Pericardium fibroblast (primary cell): ENCODE measurements around the gene TAF9B. TPM values are rescaled to one million over a fixed set of nuclear protein-coding genes. Genes with fewer than 3 reads are reported as not detected.

Source experiments
- total RNA-seq: library from RNA; depleted of rRNA; stranded (reverse); fragments of >200 nt; gene quantifications from 2 replicates; pipeline ENCODE4 v1.2.3, GENCODE V29; 2015

Gene TAF9B
- total RNA-seq = 9.5 and 18.1 TPM in 2 replicates

GRCh38 chrX:78139160-78140123, at the start of gene TAF9B:
Gene TAF9B (minus strand): TSS chrX:78139650. CDS start chrX:78139611, 39 bp downstream.

GRCh38 chrX:78103623-78104446, 35.6 kb downstream of the TAF9B start, which contains the start of gene PGK1:
Gene PGK1 (plus strand): TSS chrX:78104248. CDS start chrX:78104341, 93 bp downstream.

Other genes starting within 250 kb of the TAF9B start
- 35.5 and 43.3 TPM in 2 replicates for gene MAGT1, start 244.2 kb downstream of the TAF9B start, total RNA-seq
- gene COX7B, start 240.2 kb downstream of the TAF9B start, total RNA-seq = 217 and 273 TPM in 2 replicates
- 5.3 and 6.2 TPM in 2 replicates for gene ATP7A, start 229.0 kb downstream of the TAF9B start, total RNA-seq
- gene PGAM4, start 170.0 kb downstream of the TAF9B start, total RNA-seq = not detected in 2 replicates
- 178 and 423 TPM in 2 replicates for gene PGK1, start 35.4 kb downstream of the TAF9B start, total RNA-seq
- not detected in 2 replicates for gene CYSLTR1, start 188.0 kb upstream of the TAF9B start, total RNA-seq